ENCODE data around the gene ROR1. TPM values are rescaled to one million over a fixed set of nuclear protein-coding genes. Genes with fewer than 3 reads are reported as not detected.

The ROR1 gene
- total RNA-seq, 1 experiment from 2014 or later, result 2.7 TPM

DNA sequence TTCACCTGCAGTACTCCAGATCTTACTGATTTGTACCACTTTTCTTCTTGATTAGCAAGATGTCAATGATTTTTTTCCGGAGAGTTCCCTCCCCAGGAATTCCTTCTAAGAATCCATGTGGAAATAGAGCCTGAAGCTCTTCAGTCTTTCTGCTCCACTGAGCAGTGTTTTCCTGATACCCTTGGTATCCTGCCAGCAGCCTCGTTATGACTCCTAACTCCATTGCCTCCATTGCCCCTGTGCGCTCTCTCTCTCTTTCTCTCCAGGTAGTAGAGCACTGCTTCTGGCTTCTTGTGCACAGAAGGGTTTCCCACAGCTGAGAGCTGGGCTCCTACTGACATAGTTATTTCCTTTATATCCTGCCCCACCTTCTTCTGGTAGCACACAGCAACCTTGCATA is 441.8 kb downstream of the ROR1 start:
- no peaks in the 10 kb centered on the region for H3K79me2 ChIP-seq (ENCODE audit: insufficient read depth, low read length)
- no peak for TF ChIP-seq EZH2 (IDR thresholded peaks at IDR 0.05)
- TF ChIP-seq RAD21 (IDR thresholded peaks at IDR 0.05; ENCODE audit: low read depth), result no peak
- TF ChIP-seq ELF1 (IDR thresholded peaks at IDR 0.05; ENCODE audit: borderline replicate concordance, low read depth), result no peak
- no peak overlapping the region for H2AFZ ChIP-seq (ENCODE audit: low read depth, low read length, poor library complexity, severe bottlenecking)
- H3K4me2 ChIP-seq (ENCODE audit: low read length), result no peak overlapping the region
- H3K36me3 ChIP-seq (ENCODE audit: control insufficient read depth in 1 of 2, insufficient read depth in 2 of 2, low read length in 2 of 2), result no peaks in the 10 kb centered on the region
- no peak overlapping the region for H3K27ac ChIP-seq (ENCODE audit: low read depth, low read length)
- no peaks in the 10 kb centered on the region for H3K27me3 ChIP-seq (ENCODE audit: insufficient read depth, low read length)
- H3K9me2 ChIP-seq (ENCODE audit: insufficient read depth), result no peaks in the 10 kb centered on the region
- H3K4me3 ChIP-seq (replicated peaks in 1 of 2; ENCODE audit: low read depth in 1 of 2, low read length in 2 of 2), result no peak overlapping the region
- H3K4me1 ChIP-seq (ENCODE audit: control insufficient read depth in 1 of 2, insufficient read depth in 2 of 2, low read length in 2 of 2), result no peaks in the 10 kb centered on the region
- DNase-seq (ENCODE audit: low read depth, low spot score) (no peak), ATAC-seq (no peak)
- H3K9me3 ChIP-seq (ENCODE audit: control insufficient read depth in 1 of 2, insufficient read depth in 1 of 2, low read depth in 1 of 2, low read length in 2 of 2), result no peaks in the 10 kb centered on the region
- ChIA-PET RAD21 (ENCODE audit: low non-redundant PET in 1 of 2, low total read pairs in 2 of 2, uncharacterized antibody in 2 of 2, unreplicated experiment in 2 of 2) (no interaction called here), POLR2A (no interaction called here), CTCF (interaction anchor here (1.2 kb wide), 1 partner anchor 524 kb away, joined by 4 read pairs; no protein-coding TSS in a partner anchor)
- H3K9ac ChIP-seq (ENCODE audit: low read length), result no peak overlapping the region
- intact Hi-C loops (cut with micrococcal nuclease), result no loop called here
- no TSS peak for BruUV-seq (replicated peaks)
- H4K20me1 ChIP-seq (ENCODE audit: insufficient read depth), result no peaks in the 10 kb centered on the region

- H4K20me1 ChIP-seq (ENCODE audit: insufficient read depth), result no peaks in the 10 kb centered on the region
- no peaks in the 10 kb centered on the region for H3K9me3 ChIP-seq (ENCODE audit: control insufficient read depth in 1 of 2, insufficient read depth in 1 of 2, low read depth in 1 of 2, low read length in 2 of 2)
- H3K79me2 ChIP-seq (ENCODE audit: insufficient read depth, low read length), result no peaks in the 10 kb centered on the region
- no peaks in the 10 kb centered on the region for H3K9me2 ChIP-seq (ENCODE audit: insufficient read depth)
- TF ChIP-seq MAX (IDR thresholded peaks at IDR 0.05), result no peak
- TF ChIP-seq ZFX (IDR thresholded peaks at IDR 0.05), result no peak
- no peak for TF ChIP-seq SP1 (IDR thresholded peaks at IDR 0.05; ENCODE audit: low read depth)
- TF ChIP-seq ZNF274 (IDR thresholded peaks at IDR 0.05; ENCODE audit: low read depth, low read length), result no peak
- no peak for TF ChIP-seq SRF (IDR thresholded peaks at IDR 0.05; ENCODE audit: low read depth)
- no peak for TF ChIP-seq ZBTB33 (IDR thresholded peaks at IDR 0.05; ENCODE audit: extremely low read depth, insufficient replicate concordance, low read length)
- no peak for TF ChIP-seq TCF7L2 (IDR thresholded peaks at IDR 0.05; ENCODE audit: borderline replicate concordance, extremely low read depth, insufficient read depth, insufficient read length)
- TF ChIP-seq, protein P1, sequence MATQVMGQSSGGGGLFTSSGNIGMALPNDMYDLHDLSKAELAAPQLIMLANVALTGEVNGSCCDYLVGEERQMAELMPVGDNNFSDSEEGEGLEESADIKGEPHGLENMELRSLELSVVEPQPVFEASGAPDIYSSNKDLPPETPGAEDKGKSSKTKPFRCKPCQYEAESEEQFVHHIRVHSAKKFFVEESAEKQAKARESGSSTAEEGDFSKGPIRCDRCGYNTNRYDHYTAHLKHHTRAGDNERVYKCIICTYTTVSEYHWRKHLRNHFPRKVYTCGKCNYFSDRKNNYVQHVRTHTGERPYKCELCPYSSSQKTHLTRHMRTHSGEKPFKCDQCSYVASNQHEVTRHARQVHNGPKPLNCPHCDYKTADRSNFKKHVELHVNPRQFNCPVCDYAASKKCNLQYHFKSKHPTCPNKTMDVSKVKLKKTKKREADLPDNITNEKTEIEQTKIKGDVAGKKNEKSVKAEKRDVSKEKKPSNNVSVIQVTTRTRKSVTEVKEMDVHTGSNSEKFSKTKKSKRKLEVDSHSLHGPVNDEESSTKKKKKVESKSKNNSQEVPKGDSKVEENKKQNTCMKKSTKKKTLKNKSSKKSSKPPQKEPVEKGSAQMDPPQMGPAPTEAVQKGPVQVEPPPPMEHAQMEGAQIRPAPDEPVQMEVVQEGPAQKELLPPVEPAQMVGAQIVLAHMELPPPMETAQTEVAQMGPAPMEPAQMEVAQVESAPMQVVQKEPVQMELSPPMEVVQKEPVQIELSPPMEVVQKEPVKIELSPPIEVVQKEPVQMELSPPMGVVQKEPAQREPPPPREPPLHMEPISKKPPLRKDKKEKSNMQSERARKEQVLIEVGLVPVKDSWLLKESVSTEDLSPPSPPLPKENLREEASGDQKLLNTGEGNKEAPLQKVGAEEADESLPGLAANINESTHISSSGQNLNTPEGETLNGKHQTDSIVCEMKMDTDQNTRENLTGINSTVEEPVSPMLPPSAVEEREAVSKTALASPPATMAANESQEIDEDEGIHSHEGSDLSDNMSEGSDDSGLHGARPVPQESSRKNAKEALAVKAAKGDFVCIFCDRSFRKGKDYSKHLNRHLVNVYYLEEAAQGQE (IDR thresholded peaks at IDR 0.05; ENCODE audit: low read depth), result no peak
- TF ChIP-seq ATF3 (IDR thresholded peaks at IDR 0.05), result no peak
- no peak for TF ChIP-seq EZH2phosphoT487 (IDR thresholded peaks at IDR 0.05; ENCODE audit: borderline replicate concordance)
- TF ChIP-seq YY1 (IDR thresholded peaks at IDR 0.05; ENCODE audit: extremely low read depth, insufficient replicate concordance, low read depth, low read length), result no peak
- no peak for TF ChIP-seq ELF1 (IDR thresholded peaks at IDR 0.05; ENCODE audit: borderline replicate concordance, low read depth)
- TF ChIP-seq CBX3 (IDR thresholded peaks at IDR 0.05; ENCODE audit: low read depth), result no peak
- ATAC-seq (no peak), DNase-seq (ENCODE audit: low read depth, low spot score) (no peak)
- RAD21 ChIA-PET (ENCODE audit: low non-redundant PET in 1 of 2, low total read pairs in 2 of 2, uncharacterized antibody in 2 of 2, unreplicated experiment in 2 of 2), result no interaction called here
- no peak overlapping the region for H3K27ac ChIP-seq (ENCODE audit: low read depth, low read length)
- BruUV-seq (replicated peaks), result no TSS peak
- intact Hi-C loops (cut with micrococcal nuclease), result no loop called here
- H2AFZ ChIP-seq (ENCODE audit: low read depth, low read length, poor library complexity, severe bottlenecking), result no peak overlapping the region
- no peaks in the 10 kb centered on the region for H3K27me3 ChIP-seq (ENCODE audit: insufficient read depth, low read length)
- peaks cover 0 to 9% of the 10 kb centered on the region in 2 experiments; a peak in 2 of 4 replicates for H3K4me1 ChIP-seq (ENCODE audit: control insufficient read depth in 1 of 2, insufficient read depth in 2 of 2, low read length in 2 of 2)
- no peak overlapping the region for H3K4me3 ChIP-seq (replicated peaks in 1 of 2; ENCODE audit: low read depth in 1 of 2, low read length in 2 of 2)
- POLR2A ChIA-PET, result no interaction called here
- H3K4me2 ChIP-seq (ENCODE audit: low read length), result no peak overlapping the region
- no peaks in the 10 kb centered on the region for H3K36me3 ChIP-seq (ENCODE audit: control insufficient read depth in 1 of 2, insufficient read depth in 2 of 2, low read length in 2 of 2)
- H3K9ac ChIP-seq (ENCODE audit: low read length), result no peak overlapping the region
- CTCF ChIA-PET, result no interaction called here
These were observed 446.4 kb downstream of the ROR1 start for GRCh38 chr1:64220241-64220640.

Measured in HCT116 (cell line).